ENCODE data around the gene LSM2.

Gene LSM2

DNA sequence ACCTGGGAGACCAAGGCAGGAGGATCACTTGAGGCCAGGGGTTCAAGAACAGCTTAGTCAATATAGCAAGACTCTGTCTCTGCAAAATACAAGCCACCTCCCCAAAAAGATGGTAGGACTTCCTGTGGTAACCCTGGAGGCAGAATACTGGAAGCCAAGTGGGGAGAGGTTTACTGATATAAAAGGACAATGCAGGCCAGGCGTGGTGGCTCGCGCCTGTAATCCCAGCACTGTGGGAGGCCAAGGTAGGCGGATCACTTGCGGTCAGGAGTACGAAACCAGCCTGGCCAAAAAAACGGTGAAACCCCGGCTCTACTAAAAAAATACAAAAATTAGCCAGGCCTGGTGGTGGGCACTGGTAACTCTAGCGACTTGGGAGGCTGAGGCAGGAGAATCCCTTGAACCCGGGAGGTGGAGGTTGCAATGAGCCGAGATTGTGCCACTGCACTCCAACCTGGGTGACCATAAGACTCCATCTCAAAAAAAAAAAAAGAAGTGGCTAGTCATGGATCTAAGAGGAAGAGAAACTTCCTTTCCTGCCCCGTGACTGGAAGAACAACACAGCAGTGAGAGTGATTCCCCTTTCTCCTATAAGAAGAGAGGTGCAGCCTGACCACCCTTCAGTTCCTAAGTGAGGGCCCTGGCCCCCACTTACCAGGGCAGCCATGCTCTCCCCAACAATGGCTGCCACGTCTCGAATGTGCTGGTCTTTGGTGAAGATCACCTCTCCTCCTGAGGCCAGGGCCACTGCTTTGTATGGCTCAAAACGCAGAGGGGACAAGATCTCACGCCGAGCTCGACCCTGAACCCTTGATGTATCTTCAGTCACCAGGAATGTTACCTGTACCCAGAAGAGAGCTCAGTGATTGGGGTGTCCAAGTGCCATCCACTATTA lies 38.2 kb downstream of the LSM2 start:
- DNase-seq: no peak
- Histone ChIP-seq H3K27me3 (peaks cover 0 to 12% of the 10 kb centered on the region in 2 donors), H3K4me1 (peaks cover 0 to 7% (median 3%) of the 10 kb centered on the region in 4 donors), H3K36me3 (no peaks in the 10 kb centered on the region), H3K27ac (no peak overlapping the region), H3K9me3 (no peaks in the 10 kb centered on the region), H3K4me3 (no peak overlapping the region)
- intact Hi-C loops (cut with DNase I; ENCODE audit: low total_unique reads): no loop called here
- TF ChIP-seq, protein P1, sequence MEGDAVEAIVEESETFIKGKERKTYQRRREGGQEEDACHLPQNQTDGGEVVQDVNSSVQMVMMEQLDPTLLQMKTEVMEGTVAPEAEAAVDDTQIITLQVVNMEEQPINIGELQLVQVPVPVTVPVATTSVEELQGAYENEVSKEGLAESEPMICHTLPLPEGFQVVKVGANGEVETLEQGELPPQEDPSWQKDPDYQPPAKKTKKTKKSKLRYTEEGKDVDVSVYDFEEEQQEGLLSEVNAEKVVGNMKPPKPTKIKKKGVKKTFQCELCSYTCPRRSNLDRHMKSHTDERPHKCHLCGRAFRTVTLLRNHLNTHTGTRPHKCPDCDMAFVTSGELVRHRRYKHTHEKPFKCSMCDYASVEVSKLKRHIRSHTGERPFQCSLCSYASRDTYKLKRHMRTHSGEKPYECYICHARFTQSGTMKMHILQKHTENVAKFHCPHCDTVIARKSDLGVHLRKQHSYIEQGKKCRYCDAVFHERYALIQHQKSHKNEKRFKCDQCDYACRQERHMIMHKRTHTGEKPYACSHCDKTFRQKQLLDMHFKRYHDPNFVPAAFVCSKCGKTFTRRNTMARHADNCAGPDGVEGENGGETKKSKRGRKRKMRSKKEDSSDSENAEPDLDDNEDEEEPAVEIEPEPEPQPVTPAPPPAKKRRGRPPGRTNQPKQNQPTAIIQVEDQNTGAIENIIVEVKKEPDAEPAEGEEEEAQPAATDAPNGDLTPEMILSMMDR (IDR thresholded peaks at IDR 0.05): no peak

GRCh38 chr6:31767096-31767645 lies 39.6 kb downstream of the LSM2 start:
- Histone ChIP-seq H3K9me3 (no peaks in the 10 kb centered on the region), H3K36me3 (no peaks in the 10 kb centered on the region), H3K4me3 (no peak overlapping the region), H3K27me3 (peaks cover 0 to 12% of the 10 kb centered on the region in 2 donors), H3K27ac (no peak overlapping the region), H3K4me1 (peaks cover 0 to 7% (median 3%) of the 10 kb centered on the region in 4 donors)
- intact Hi-C loops (cut with DNase I; ENCODE audit: low total_unique reads): no loop called here
- DNase-seq: no peak
- TF ChIP-seq, protein P1 (IDR thresholded peaks at IDR 0.05): no peak

GRCh38 chr6:31765910-31766794 lies 40.6 kb downstream of the LSM2 start:
- Histone ChIP-seq H3K4me3 (peak overlapping the region in 1 of 2 donors; percentile 26), H3K27ac (no peak overlapping the region), H3K27me3 (peaks cover 0 to 12% of the 10 kb centered on the region in 2 donors), H3K36me3 (peaks cover 0 to 4% (median 0%) of the 10 kb centered on the region in 3 donors), H3K9me3 (no peaks in the 10 kb centered on the region), H3K4me1 (peaks cover 0 to 7% (median 3%) of the 10 kb centered on the region in 4 donors)
- TF ChIP-seq, protein P1 (IDR thresholded peaks at IDR 0.05): no peak
- DNase-seq: no peak
- intact Hi-C loops (cut with DNase I; ENCODE audit: low total_unique reads): no loop called here

GRCh38 chr6:31765559-31765909 lies 41.2 kb downstream of the LSM2 start:
- peaks cover 0 to 12% of the 10 kb centered on the region in 2 donors for H3K27me3 ChIP-seq
- DNase-seq: no peak
- TF ChIP-seq, protein P1 (IDR thresholded peaks at IDR 0.05): no peak
- peaks cover 0 to 7% (median 0%) of the 10 kb centered on the region in 3 donors for H3K36me3 ChIP-seq
- H3K4me3 ChIP-seq: no peak overlapping the region
- H3K27ac ChIP-seq: no peak overlapping the region
- peaks cover 0 to 7% (median 3%) of the 10 kb centered on the region in 4 donors for H3K4me1 ChIP-seq
- intact Hi-C loops (cut with DNase I; ENCODE audit: low total_unique reads): no loop called here
- no peaks in the 10 kb centered on the region for H3K9me3 ChIP-seq

DNA sequence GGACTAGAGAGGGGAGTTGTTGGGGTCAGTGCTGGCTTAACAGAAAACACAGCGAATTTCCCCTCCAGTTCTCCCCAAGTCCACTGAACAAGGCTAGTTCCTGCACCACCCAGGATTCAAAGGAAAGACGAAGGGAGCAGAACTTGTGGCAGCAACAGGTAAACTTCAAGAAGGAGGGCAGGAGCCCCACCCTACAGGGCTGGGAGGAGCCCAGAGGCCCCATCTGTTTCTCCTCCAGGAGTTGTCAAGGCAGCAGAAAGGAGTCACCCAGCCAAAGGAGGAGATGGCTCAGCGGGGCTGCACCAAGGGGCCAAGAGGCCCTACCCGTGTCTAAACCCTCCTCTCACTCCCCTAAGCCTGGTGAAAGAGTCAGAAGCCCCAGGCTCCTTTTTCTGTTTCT lies 42.6 kb downstream of the LSM2 start:
- DNase-seq: no peak
- peaks cover 0 to 12% of the 10 kb centered on the region in 2 donors for H3K27me3 ChIP-seq
- peaks cover 0 to 7% (median 3%) of the 10 kb centered on the region in 4 donors for H3K4me1 ChIP-seq
- intact Hi-C loops (cut with DNase I; ENCODE audit: low total_unique reads): no loop called here
- TF ChIP-seq, protein P1 (IDR thresholded peaks at IDR 0.05): no peak
- no peak overlapping the region for H3K27ac ChIP-seq
- H3K36me3 ChIP-seq: peaks cover 0 to 19% (median 0%) of the 10 kb centered on the region in 3 donors
- no peak overlapping the region for H3K4me3 ChIP-seq
- no peaks in the 10 kb centered on the region for H3K9me3 ChIP-seq
